OCI-LY1 (cell line): ENCODE measurements around the gene CHMP3.

Experiments
- H2AFZ ChIP-seq: fragments of 200-600 bp; sonication (generic), shearing (Covaris generic); 2 replicates; pipeline ENCODE4 v1.6.0; 2014; ENCODE audit warnings: antibody characterized with exemption, mild to moderate bottlenecking, low read length
- H3F3A ChIP-seq: fragments of 200-600 bp; sonication (generic), shearing (Covaris generic); 2 replicates; pipeline ENCODE4 v1.6.0; 2014; ENCODE audit warnings: mild to moderate bottlenecking, antibody characterized with exemption, low read length, moderate library complexity; ENCODE audit not compliant: insufficient read depth
- H3K27ac ChIP-seq: fragments of 200-600 bp; sonication (generic); 2 replicates; pipeline ENCODE4 v1.5.1; 2014; ENCODE audit warnings: low read length, mixed run types, mild to moderate bottlenecking, low read depth; ENCODE audit not compliant: poor library complexity, severe bottlenecking
- H3K27me3 ChIP-seq: fragments of 200-600 bp; sonication (generic); 2 replicates; pipeline ENCODE4 v1.6.0; 2014; ENCODE audit warnings: antibody characterized with exemption, mild to moderate bottlenecking, low read length, moderate library complexity; ENCODE audit not compliant: insufficient read depth
- H3K36me3 ChIP-seq: fragments of 200-600 bp; sonication (generic); 2 replicates; pipeline ENCODE4 v1.6.1; 2014; ENCODE audit warnings: mild to moderate bottlenecking, antibody characterized with exemption, low read length, moderate library complexity, mixed read lengths; ENCODE audit not compliant: insufficient read depth
- H3K4me1 ChIP-seq: fragments of 200-600 bp; sonication (generic); 2 replicates; pipeline ENCODE4 v1.5.1; 2014; ENCODE audit warnings: mild to moderate bottlenecking, low read length, moderate library complexity; ENCODE audit not compliant: insufficient read depth, severe bottlenecking
- H3K4me2 ChIP-seq: fragments of 200-600 bp; sonication (generic), shearing (Covaris generic); 2 replicates; pipeline ENCODE4 v1.6.1; 2014; ENCODE audit warnings: low read length
- H3K4me3 ChIP-seq: fragments of 200-600 bp; sonication (generic); 2 replicates; pipeline ENCODE4 v1.5.1; 2014; ENCODE audit warnings: low read length, low read depth, mild to moderate bottlenecking, mixed read lengths; ENCODE audit not compliant: poor library complexity, severe bottlenecking
- H3K79me2 ChIP-seq: fragments of 200-600 bp; shearing (Covaris generic); 2 replicates; pipeline ENCODE4 v1.6.1; 2016; ENCODE audit warnings: mixed run types, low read length, mixed read lengths; ENCODE audit not compliant: insufficient read depth
- H3K9ac ChIP-seq: fragments of 200-600 bp; sonication (generic), shearing (Covaris generic); 2 replicates; pipeline ENCODE4 v1.6.1; 2014; ENCODE audit warnings: mild to moderate bottlenecking, low read length, mixed read lengths
- H3K9me2 ChIP-seq: fragments of 200-600 bp; sonication (generic), shearing (Covaris generic); 2 replicates; pipeline ENCODE4 v1.6.1; 2014; ENCODE audit warnings: low read depth, mild to moderate bottlenecking, low read length, mixed read lengths
- H3K9me3 ChIP-seq: fragments of 200-600 bp; shearing (Covaris generic); 2 replicates; pipeline ENCODE4 v1.6.1; 2014; ENCODE audit warnings: low read length, mixed read lengths
- H4K20me1 ChIP-seq: fragments of 200-600 bp; sonication (generic), shearing (Covaris generic); 2 replicates; pipeline ENCODE4 v1.6.0; 2016; ENCODE audit warnings: mild to moderate bottlenecking, low read length; ENCODE audit not compliant: insufficient read depth
- CTCF ChIP-seq: fragments of 200-600 bp; sonication (generic), shearing (Covaris generic); IDR thresholded peaks from 2 replicates; pipeline ENCODE4 v1.5.1; 2017; ENCODE audit warnings: mild to moderate bottlenecking, antibody characterized with exemption, low read length, moderate library complexity, mixed read lengths
- EZH2 ChIP-seq: fragments of 200-600 bp; sonication (generic), shearing (Covaris generic); IDR thresholded peaks from 2 replicates; pipeline ENCODE4 v1.8.0; 2017; ENCODE audit warnings: borderline replicate concordance, mixed run types, mild to moderate bottlenecking, antibody characterized with exemption, low read length, moderate library complexity, mixed read lengths

The CHMP3 gene

GRCh38 chr2:86562922-86563649 is at the start of gene CHMP3:
CHMP3 (minus strand) TSS chr2:86563443; CDS start chr2:86563348, 95 bp downstream.
- H3K4me1 ChIP-seq = peaks cover 21% of the 10 kb centered on the region
- no peaks in the 10 kb centered on the region for H3K9me2 ChIP-seq
- H3F3A ChIP-seq = no peaks in the 10 kb centered on the region
- peaks cover 4% of the 10 kb centered on the region; the same call in 1 of the 2 replicates for H3K36me3 ChIP-seq
- no peaks in the 10 kb centered on the region for H3K27me3 ChIP-seq
- peak within 1 kb of the TSS; percentile 88 for H3K9ac ChIP-seq
- H3K9me3 ChIP-seq = peaks cover 5% of the 10 kb centered on the region
- no peak for TF ChIP-seq CTCF
- no peak for TF ChIP-seq EZH2
- no peaks in the 10 kb centered on the region for H4K20me1 ChIP-seq
- peak within 1 kb of the TSS; percentile 92 for H3K4me2 ChIP-seq
- peak within 1 kb of the TSS; percentile 84 for H3K4me3 ChIP-seq
- H3K79me2 ChIP-seq = peaks cover 12% of the 10 kb centered on the region
- peak within 1 kb of the TSS; percentile 91 for H3K27ac ChIP-seq
- peak within 1 kb of the TSS; percentile 39 for H2AFZ ChIP-seq

GRCh38 chr2:86610871-86611270 is 47.6 kb upstream of the CHMP3 start:
- no peaks in the 10 kb centered on the region for H3F3A ChIP-seq
- peaks cover 40% of the 10 kb centered on the region for H3K36me3 ChIP-seq
- no peaks in the 10 kb centered on the region for H3K79me2 ChIP-seq
- no peak overlapping the region for H3K4me2 ChIP-seq
- H3K4me1 ChIP-seq = no peaks in the 10 kb centered on the region
- no peaks in the 10 kb centered on the region for H3K9me2 ChIP-seq
- H3K9me3 ChIP-seq = no peaks in the 10 kb centered on the region
- H3K9ac ChIP-seq = no peak overlapping the region
- H2AFZ ChIP-seq = no peak overlapping the region
- no peak overlapping the region for H3K4me3 ChIP-seq
- H3K27me3 ChIP-seq = no peaks in the 10 kb centered on the region
- no peak for TF ChIP-seq EZH2
- no peak for TF ChIP-seq CTCF
- H4K20me1 ChIP-seq = no peaks in the 10 kb centered on the region
- H3K27ac ChIP-seq = no peak overlapping the region

- no peak for TF ChIP-seq CTCF
- TF ChIP-seq EZH2 = no peak
- Histone ChIP-seq H3K9me2 (no peaks in the 10 kb centered on the region), H3K27me3 (no peaks in the 10 kb centered on the region), H4K20me1 (no peaks in the 10 kb centered on the region), H3K79me2 (no peaks in the 10 kb centered on the region), H3K27ac (no peak overlapping the region), H3K36me3 (peaks cover 43% of the 10 kb centered on the region), H3K4me3 (no peak overlapping the region), H3K4me2 (no peak overlapping the region), H3K9me3 (no peaks in the 10 kb centered on the region), H3F3A (no peaks in the 10 kb centered on the region), H3K9ac (no peak overlapping the region), H2AFZ (no peak overlapping the region), H3K4me1 (no peaks in the 10 kb centered on the region)
Observed at GRCh38 chr2:86608832-86609410, 45.7 kb upstream of the CHMP3 start.
